OCI-LY1 (cell line): ENCODE results near the gene TLCD4.

ENCODE experiments used
- EZH2 ChIP-seq: fragments of 200-600 bp; sonication (generic), shearing (Covaris generic); IDR thresholded peaks from 2 replicates; pipeline ENCODE4 v1.8.0; 2017; ENCODE audit warnings: borderline replicate concordance, mixed run types, mild to moderate bottlenecking, antibody characterized with exemption, low read length, moderate library complexity, mixed read lengths
- TF ChIP-seq, protein P1 (sequence below): fragments of 200-600 bp; sonication (generic), shearing (Covaris generic); IDR thresholded peaks from 2 replicates; pipeline ENCODE4 v1.5.1; 2017; ENCODE audit warnings: mild to moderate bottlenecking, antibody characterized with exemption, low read length, moderate library complexity, mixed read lengths

DNA sequence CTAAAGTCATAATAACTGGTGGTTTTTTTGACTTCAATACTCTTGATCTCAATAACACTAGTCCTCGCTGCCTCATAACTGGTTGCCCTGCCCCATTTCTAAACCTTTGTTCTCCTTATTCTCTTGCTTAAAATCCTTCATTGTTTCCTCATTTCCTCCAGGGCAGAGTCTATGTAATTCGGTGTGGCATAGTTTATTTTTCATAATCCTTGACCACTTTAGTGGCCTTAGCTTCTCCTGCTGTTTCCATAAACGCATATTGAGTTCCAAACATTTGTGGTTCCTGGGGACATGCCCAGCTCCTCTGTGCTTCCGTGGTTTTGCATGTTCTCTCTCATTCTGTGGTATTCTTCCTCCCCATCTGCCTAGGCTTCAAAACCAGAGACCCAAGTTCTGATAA is 19.0 kb upstream of the TLCD4 start:
- TF ChIP-seq, protein P1, sequence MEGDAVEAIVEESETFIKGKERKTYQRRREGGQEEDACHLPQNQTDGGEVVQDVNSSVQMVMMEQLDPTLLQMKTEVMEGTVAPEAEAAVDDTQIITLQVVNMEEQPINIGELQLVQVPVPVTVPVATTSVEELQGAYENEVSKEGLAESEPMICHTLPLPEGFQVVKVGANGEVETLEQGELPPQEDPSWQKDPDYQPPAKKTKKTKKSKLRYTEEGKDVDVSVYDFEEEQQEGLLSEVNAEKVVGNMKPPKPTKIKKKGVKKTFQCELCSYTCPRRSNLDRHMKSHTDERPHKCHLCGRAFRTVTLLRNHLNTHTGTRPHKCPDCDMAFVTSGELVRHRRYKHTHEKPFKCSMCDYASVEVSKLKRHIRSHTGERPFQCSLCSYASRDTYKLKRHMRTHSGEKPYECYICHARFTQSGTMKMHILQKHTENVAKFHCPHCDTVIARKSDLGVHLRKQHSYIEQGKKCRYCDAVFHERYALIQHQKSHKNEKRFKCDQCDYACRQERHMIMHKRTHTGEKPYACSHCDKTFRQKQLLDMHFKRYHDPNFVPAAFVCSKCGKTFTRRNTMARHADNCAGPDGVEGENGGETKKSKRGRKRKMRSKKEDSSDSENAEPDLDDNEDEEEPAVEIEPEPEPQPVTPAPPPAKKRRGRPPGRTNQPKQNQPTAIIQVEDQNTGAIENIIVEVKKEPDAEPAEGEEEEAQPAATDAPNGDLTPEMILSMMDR: no peak
- no peak for TF ChIP-seq EZH2
